ENCODE measurements around the gene MAPRE2. TPM values are rescaled to one million over a fixed set of nuclear protein-coding genes. Genes with fewer than 3 reads are reported as not detected.

The MAPRE2 gene
- total RNA-seq, 1 experiment from 2014 or later = 9.1 TPM

- CTCF ChIA-PET = no interaction called here
Observed at GRCh38 chr18:35183886-35184285, 142.7 kb downstream of the MAPRE2 start.

GRCh38 chr18:35185771-35186170 lies 144.6 kb downstream of the MAPRE2 start:
- Histone ChIP-seq H3K27ac (no peak overlapping the region), H3F3A (ENCODE audit: insufficient read depth, low read depth) (no peaks in the 10 kb centered on the region), H3K4me3 (no peak overlapping the region), H2AFZ (no peak overlapping the region), H4K20me1 (ENCODE audit: insufficient read depth) (no peaks in the 10 kb centered on the region), H3K27me3 (ENCODE audit: insufficient read depth, low read depth) (no peaks in the 10 kb centered on the region), H3K4me2 (no peak overlapping the region), H3K79me2 (ENCODE audit: low read depth) (no peaks in the 10 kb centered on the region), H3K36me3 (ENCODE audit: low read depth) (no peaks in the 10 kb centered on the region), H3K9me3 (ENCODE audit: insufficient read depth, low read depth) (no peaks in the 10 kb centered on the region), H3K4me1 (replicated peaks; ENCODE audit: insufficient read depth) (no peaks in the 10 kb centered on the region), H3K9me2 (ENCODE audit: insufficient read depth) (no peaks in the 10 kb centered on the region)
- TF ChIP-seq EZH2 (IDR thresholded peaks at IDR 0.05; ENCODE audit: low read depth) = no peak
- TF ChIP-seq CTCF (conservative IDR thresholded peaks at IDR 0.05) = no peak
- no TSS peak for BruUV-seq (replicated peaks)
- ChIA-PET POLR2A (ENCODE audit: unreplicated experiment) (interaction anchor here (0.5 kb wide), 1 partner anchor 493 kb away, joined by 4 read pairs; no protein-coding TSS in a partner anchor), CTCF (no interaction called here)
- intact Hi-C loops (cut with micrococcal nuclease; ENCODE audit: unreplicated experiment) = no loop called here
- DNase-seq = no peak

More at GRCh38 chr18:35183886-35184285, 142.7 kb downstream of the MAPRE2 start:
- H3K36me3 ChIP-seq (ENCODE audit: low read depth) = no peaks in the 10 kb centered on the region
- H3K4me1 ChIP-seq (replicated peaks; ENCODE audit: insufficient read depth) = no peaks in the 10 kb centered on the region
- DNase-seq = no peak
- POLR2A ChIA-PET (ENCODE audit: unreplicated experiment) = no interaction called here
- H3K9me2 ChIP-seq (ENCODE audit: insufficient read depth) = no peaks in the 10 kb centered on the region
- H3K4me2 ChIP-seq = no peak overlapping the region
- intact Hi-C loops (cut with micrococcal nuclease; ENCODE audit: unreplicated experiment) = no loop called here
- no peak for TF ChIP-seq CTCF (conservative IDR thresholded peaks at IDR 0.05)
- TF ChIP-seq EZH2 (IDR thresholded peaks at IDR 0.05; ENCODE audit: low read depth) = no peak
- no peak overlapping the region for H2AFZ ChIP-seq
- no peaks in the 10 kb centered on the region for H3K27me3 ChIP-seq (ENCODE audit: insufficient read depth, low read depth)
- no peaks in the 10 kb centered on the region for H4K20me1 ChIP-seq (ENCODE audit: insufficient read depth)
- no peaks in the 10 kb centered on the region for H3K9me3 ChIP-seq (ENCODE audit: insufficient read depth, low read depth)
- BruUV-seq (replicated peaks) = no TSS peak
- H3F3A ChIP-seq (ENCODE audit: insufficient read depth, low read depth) = no peaks in the 10 kb centered on the region
- no peak overlapping the region for H3K4me3 ChIP-seq
- H3K79me2 ChIP-seq (ENCODE audit: low read depth) = no peaks in the 10 kb centered on the region
- H3K27ac ChIP-seq = no peak overlapping the region

GRCh38 chr18:35186291-35187034 lies 145.2 kb downstream of the MAPRE2 start:
- H4K20me1 ChIP-seq (ENCODE audit: insufficient read depth) = no peaks in the 10 kb centered on the region
- ChIA-PET POLR2A (ENCODE audit: unreplicated experiment) (no interaction called here), CTCF (no interaction called here)
- H3K27me3 ChIP-seq (ENCODE audit: insufficient read depth, low read depth) = no peaks in the 10 kb centered on the region
- no peaks in the 10 kb centered on the region for H3K4me1 ChIP-seq (replicated peaks; ENCODE audit: insufficient read depth)
- TF ChIP-seq EZH2 (IDR thresholded peaks at IDR 0.05; ENCODE audit: low read depth) (no peak), CTCF (conservative IDR thresholded peaks at IDR 0.05) (no peak)
- no TSS peak for BruUV-seq (replicated peaks)
- no peak for DNase-seq
- H2AFZ ChIP-seq = no peak overlapping the region
- no peaks in the 10 kb centered on the region for H3K9me2 ChIP-seq (ENCODE audit: insufficient read depth)
- H3K79me2 ChIP-seq (ENCODE audit: low read depth) = no peaks in the 10 kb centered on the region
- intact Hi-C loops (cut with micrococcal nuclease; ENCODE audit: unreplicated experiment) = no loop called here
- no peaks in the 10 kb centered on the region for H3K36me3 ChIP-seq (ENCODE audit: low read depth)
- H3K27ac ChIP-seq = no peak overlapping the region
- no peaks in the 10 kb centered on the region for H3F3A ChIP-seq (ENCODE audit: insufficient read depth, low read depth)
- H3K9me3 ChIP-seq (ENCODE audit: insufficient read depth, low read depth) = no peaks in the 10 kb centered on the region
- H3K4me2 ChIP-seq = no peak overlapping the region
- no peak overlapping the region for H3K4me3 ChIP-seq

Measured in PC-9 (cell line).